ENCODE results near the gene ARMC7.

DNA sequence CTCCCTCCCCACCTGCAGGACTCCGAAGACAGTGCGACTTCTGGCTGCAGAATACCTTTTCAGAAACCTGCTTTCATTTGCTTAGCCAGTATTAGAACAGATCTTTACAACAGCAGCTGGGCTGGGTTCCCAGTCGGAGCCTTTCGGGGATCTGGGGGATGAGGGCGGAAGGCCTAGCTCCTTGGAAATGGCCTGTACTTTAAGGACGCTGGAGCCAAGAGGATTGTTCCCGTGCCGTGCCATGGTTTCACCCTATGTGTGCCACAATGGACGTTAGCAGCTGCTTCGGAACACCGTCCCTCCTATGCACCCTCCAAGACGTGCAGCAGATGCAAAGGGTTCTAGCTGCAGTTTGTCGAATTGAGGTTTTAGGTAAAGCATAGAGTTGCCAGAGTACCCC is 46.6 kb upstream of the ARMC7 start:
- TF ChIP-seq POLR2AphosphoS5 (IDR thresholded peaks at IDR 0.05; ENCODE audit: low read depth, low read length) (no peak), SIN3A (IDR thresholded peaks at IDR 0.05; ENCODE audit: borderline replicate concordance, insufficient read depth, low read depth, low read length) (no peak), TCF7L2 (IDR thresholded peaks at IDR 0.05; ENCODE audit: low read depth, low read length) (no peak)
- TF ChIP-seq, protein P1, sequence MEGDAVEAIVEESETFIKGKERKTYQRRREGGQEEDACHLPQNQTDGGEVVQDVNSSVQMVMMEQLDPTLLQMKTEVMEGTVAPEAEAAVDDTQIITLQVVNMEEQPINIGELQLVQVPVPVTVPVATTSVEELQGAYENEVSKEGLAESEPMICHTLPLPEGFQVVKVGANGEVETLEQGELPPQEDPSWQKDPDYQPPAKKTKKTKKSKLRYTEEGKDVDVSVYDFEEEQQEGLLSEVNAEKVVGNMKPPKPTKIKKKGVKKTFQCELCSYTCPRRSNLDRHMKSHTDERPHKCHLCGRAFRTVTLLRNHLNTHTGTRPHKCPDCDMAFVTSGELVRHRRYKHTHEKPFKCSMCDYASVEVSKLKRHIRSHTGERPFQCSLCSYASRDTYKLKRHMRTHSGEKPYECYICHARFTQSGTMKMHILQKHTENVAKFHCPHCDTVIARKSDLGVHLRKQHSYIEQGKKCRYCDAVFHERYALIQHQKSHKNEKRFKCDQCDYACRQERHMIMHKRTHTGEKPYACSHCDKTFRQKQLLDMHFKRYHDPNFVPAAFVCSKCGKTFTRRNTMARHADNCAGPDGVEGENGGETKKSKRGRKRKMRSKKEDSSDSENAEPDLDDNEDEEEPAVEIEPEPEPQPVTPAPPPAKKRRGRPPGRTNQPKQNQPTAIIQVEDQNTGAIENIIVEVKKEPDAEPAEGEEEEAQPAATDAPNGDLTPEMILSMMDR (IDR thresholded peaks at IDR 0.05): no peak
- TF ChIP-seq, protein P2, sequence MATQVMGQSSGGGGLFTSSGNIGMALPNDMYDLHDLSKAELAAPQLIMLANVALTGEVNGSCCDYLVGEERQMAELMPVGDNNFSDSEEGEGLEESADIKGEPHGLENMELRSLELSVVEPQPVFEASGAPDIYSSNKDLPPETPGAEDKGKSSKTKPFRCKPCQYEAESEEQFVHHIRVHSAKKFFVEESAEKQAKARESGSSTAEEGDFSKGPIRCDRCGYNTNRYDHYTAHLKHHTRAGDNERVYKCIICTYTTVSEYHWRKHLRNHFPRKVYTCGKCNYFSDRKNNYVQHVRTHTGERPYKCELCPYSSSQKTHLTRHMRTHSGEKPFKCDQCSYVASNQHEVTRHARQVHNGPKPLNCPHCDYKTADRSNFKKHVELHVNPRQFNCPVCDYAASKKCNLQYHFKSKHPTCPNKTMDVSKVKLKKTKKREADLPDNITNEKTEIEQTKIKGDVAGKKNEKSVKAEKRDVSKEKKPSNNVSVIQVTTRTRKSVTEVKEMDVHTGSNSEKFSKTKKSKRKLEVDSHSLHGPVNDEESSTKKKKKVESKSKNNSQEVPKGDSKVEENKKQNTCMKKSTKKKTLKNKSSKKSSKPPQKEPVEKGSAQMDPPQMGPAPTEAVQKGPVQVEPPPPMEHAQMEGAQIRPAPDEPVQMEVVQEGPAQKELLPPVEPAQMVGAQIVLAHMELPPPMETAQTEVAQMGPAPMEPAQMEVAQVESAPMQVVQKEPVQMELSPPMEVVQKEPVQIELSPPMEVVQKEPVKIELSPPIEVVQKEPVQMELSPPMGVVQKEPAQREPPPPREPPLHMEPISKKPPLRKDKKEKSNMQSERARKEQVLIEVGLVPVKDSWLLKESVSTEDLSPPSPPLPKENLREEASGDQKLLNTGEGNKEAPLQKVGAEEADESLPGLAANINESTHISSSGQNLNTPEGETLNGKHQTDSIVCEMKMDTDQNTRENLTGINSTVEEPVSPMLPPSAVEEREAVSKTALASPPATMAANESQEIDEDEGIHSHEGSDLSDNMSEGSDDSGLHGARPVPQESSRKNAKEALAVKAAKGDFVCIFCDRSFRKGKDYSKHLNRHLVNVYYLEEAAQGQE (IDR thresholded peaks at IDR 0.05; ENCODE audit: insufficient read depth in 1 of 2, low read depth in 2 of 2, low read length in 1 of 2): no peak
